ENCODE results near the gene NHLRC4.

The NHLRC4 gene

GRCh38 chr16:539901-540530 is 26.8 kb upstream of the NHLRC4 start:
- H3K4me3 ChIP-seq (ENCODE audit: low read length) = no peak overlapping the region
- no peak for DNase-seq (ENCODE audit: low read depth)
- TF ChIP-seq CTCF (conservative IDR thresholded peaks at IDR 0.05; ENCODE audit: low read length) = no peak

GRCh38 chr16:540645-541340 is 26.0 kb upstream of the NHLRC4 start:
- no peak overlapping the region for H3K4me3 ChIP-seq (ENCODE audit: low read length)
- no peak for DNase-seq (ENCODE audit: low read depth)
- TF ChIP-seq CTCF (conservative IDR thresholded peaks at IDR 0.05; ENCODE audit: low read length) = no peak

GRCh38 chr16:543301-544164 is 23.3 kb upstream of the NHLRC4 start:
- TF ChIP-seq CTCF (conservative IDR thresholded peaks at IDR 0.05; ENCODE audit: low read length) = no peak
- H3K4me3 ChIP-seq (ENCODE audit: low read length) = no peak overlapping the region
- DNase-seq (ENCODE audit: low read depth) = no peak

GRCh38 chr16:544517-544916 is 22.3 kb upstream of the NHLRC4 start:
- no peak overlapping the region for H3K4me3 ChIP-seq (ENCODE audit: low read length)
- DNase-seq (ENCODE audit: low read depth) = no peak
- no peak for TF ChIP-seq CTCF (conservative IDR thresholded peaks at IDR 0.05; ENCODE audit: low read length)

GRCh38 chr16:546909-547770 is 19.7 kb upstream of the NHLRC4 start:
- no peak overlapping the region for H3K4me3 ChIP-seq (ENCODE audit: low read length)
- DNase-seq (ENCODE audit: low read depth) = peak; percentile 58
- peak; percentile 57 for TF ChIP-seq CTCF (conservative IDR thresholded peaks at IDR 0.05; ENCODE audit: low read length)

GRCh38 chr16:548586-548985 is 18.2 kb upstream of the NHLRC4 start:
- TF ChIP-seq CTCF (conservative IDR thresholded peaks at IDR 0.05; ENCODE audit: low read length) = no peak
- no peak for DNase-seq (ENCODE audit: low read depth)
- no peak overlapping the region for H3K4me3 ChIP-seq (ENCODE audit: low read length)
